AG04450 (cell line): ENCODE measurements around the gene CXCR5. TPM values are rescaled to one million over a fixed set of nuclear protein-coding genes. Genes with fewer than 3 reads are reported as not detected.
A peak's percentile ranks its signal among the peaks of the same experiment; 100 is the strongest.
"Not testable (repeated sequence)": the region's sequence is repeated elsewhere in the genome, so short reads cannot be mapped to it uniquely, and the experiment has no call there.

Source experiments
- CTCF ChIA-PET: fragments of 300-600, 350-600 bp; formaldehyde crosslinking; extraction: SDS; loops from one replicate; lab custom pipeline; 2022; ENCODE audit warnings: antibody characterized with exemption, inconsistent platforms; lab: Charles Lee
- POLR2A ChIA-PET: fragments of 350-600 bp; formaldehyde crosslinking; extraction: SDS; loops from one replicate; lab custom pipeline; 2021; ENCODE audit warnings: antibody characterized with exemption, inconsistent platforms; lab: Yijun Ruan, JAX
- DNase-seq: peaks from one replicate; pipeline ENCODE4 v3.0.0-alpha.2; 2011; ENCODE audit warnings: low read depth, low spot score
- H3K27ac ChIP-seq: one replicate; pipeline ENCODE4 v1.5.1; 2012; ENCODE audit warnings: low read depth, low read length, control low read depth
- H3K27me3 ChIP-seq: one replicate; pipeline ENCODE4 v1.6.0; 2012; ENCODE audit warnings: low read length; ENCODE audit not compliant: control insufficient read depth, insufficient read depth
- H3K4me3 ChIP-seq: 2 replicates; pipeline ENCODE4 v1.5.1; 2011; ENCODE audit warnings: mild to moderate bottlenecking, low read depth, low read length, control low read depth
- H3K9me3 ChIP-seq: 2 replicates; pipeline ENCODE4 v1.5.1; 2012; ENCODE audit warnings: low read length; ENCODE audit not compliant: control insufficient read depth, insufficient read depth
- polyA plus RNA-seq: library from polyadenylated mRNA; depleted of rRNA; stranded (reverse); fragments of >200 nt; gene quantifications from 2 replicates; pipeline ENCODE4 v1.2.3, GENCODE V29; 2011
- TF ChIP-seq, protein P1 (sequence below): IDR thresholded peaks from 2 replicates; pipeline ENCODE4 v1.5.1; 2011; ENCODE audit warnings: low read depth, low read length, control low read depth, inconsistent platforms

The CXCR5 gene
- polyA plus RNA-seq, 1 experiment: not detected

DNA sequence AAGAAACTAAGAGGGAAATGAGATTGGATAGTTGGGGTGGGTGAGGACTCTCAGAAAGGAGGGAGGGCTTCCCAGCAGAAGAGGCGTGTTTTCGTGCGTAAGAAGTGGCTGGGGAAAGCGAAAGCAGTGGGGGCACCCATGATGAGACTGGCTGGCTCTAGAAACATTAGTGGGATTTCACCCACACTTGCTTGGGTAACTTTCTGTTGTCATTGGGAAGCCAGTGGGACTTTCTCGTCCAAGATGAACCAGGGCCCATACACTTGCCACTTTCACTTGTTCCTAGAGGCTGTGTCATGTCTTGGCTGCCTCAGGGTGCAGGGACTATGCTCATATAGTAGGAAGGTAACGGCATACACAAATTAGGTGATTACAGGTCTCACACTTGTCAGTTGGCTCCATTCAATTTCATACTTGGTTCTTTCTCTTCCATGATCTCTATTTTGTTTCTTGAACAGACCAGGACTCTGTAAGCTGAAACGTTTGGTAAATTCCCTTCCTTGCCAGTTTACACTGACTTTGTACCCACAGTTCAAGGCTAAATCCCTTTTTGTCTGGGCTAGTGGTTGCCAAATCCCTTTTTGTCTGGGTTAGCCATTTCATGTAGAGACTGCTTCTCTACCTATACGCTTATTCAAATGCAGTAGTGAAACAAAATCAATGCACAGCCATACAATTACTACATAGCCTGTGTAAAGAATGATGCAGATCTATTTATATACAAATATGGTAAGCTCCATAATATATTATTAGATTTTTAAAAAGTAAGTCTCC, 42.0 kb upstream of the CXCR5 start:
- H3K27ac ChIP-seq: no peak overlapping the region
- H3K27me3 ChIP-seq: no peaks in the 10 kb centered on the region
- TF ChIP-seq, protein P1, sequence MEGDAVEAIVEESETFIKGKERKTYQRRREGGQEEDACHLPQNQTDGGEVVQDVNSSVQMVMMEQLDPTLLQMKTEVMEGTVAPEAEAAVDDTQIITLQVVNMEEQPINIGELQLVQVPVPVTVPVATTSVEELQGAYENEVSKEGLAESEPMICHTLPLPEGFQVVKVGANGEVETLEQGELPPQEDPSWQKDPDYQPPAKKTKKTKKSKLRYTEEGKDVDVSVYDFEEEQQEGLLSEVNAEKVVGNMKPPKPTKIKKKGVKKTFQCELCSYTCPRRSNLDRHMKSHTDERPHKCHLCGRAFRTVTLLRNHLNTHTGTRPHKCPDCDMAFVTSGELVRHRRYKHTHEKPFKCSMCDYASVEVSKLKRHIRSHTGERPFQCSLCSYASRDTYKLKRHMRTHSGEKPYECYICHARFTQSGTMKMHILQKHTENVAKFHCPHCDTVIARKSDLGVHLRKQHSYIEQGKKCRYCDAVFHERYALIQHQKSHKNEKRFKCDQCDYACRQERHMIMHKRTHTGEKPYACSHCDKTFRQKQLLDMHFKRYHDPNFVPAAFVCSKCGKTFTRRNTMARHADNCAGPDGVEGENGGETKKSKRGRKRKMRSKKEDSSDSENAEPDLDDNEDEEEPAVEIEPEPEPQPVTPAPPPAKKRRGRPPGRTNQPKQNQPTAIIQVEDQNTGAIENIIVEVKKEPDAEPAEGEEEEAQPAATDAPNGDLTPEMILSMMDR: no peak
- no peaks in the 10 kb centered on the region for H3K9me3 ChIP-seq
- H3K4me3 ChIP-seq: no peak overlapping the region
- ChIA-PET CTCF (no interaction called here), POLR2A (no interaction called here)
- DNase-seq: no peak

DNA sequence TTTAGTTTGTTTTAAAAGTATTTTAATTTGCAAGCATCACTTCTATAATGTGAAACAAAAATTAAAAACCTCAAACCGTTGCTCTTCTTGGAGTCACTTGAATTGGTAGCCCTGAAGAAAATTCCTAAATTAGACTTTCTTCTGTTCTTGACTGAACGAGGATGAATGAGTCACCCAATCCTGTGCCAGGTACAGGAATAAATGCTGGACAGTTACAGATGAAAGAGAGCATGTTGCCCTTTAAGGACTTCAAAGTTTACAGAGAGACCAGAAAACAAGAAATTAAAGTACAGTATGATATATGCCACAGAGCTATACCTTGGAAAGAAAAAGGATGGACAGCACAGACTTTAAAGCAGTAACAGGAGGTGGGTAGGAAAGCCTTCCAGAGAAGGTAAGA, 41.3 kb upstream of the CXCR5 start:
- H3K27me3 ChIP-seq: no peaks in the 10 kb centered on the region
- POLR2A ChIA-PET: no interaction called here
- CTCF ChIA-PET: no interaction called here
- no peak overlapping the region for H3K4me3 ChIP-seq
- TF ChIP-seq, protein P1: no peak
- DNase-seq: no peak
- H3K9me3 ChIP-seq: no peaks in the 10 kb centered on the region
- H3K27ac ChIP-seq: no peak overlapping the region

DNA sequence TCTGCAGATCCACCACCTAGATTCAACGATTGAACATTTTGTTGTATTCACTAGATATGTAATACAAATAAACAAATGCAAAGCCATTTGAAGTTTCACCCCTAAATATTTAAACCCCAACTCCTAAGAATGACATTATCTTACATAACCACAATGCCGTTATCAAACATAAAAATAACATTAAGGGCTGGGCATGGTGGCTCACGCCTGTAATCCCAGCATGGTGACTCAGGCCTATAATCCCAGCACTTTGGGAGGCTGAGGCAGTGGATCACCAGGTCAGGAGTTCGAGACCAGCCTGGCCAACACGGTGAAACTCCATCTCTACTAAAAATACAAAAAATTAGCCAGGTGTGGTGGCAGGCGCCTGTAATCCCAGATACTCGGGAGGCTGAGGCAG, 40.8 kb upstream of the CXCR5 start:
- H3K9me3 ChIP-seq, H3K27me3 ChIP-seq, H3K4me3 ChIP-seq, DNase-seq, CTCF ChIA-PET, H3K27ac ChIP-seq, POLR2A ChIA-PET: not testable (repeated sequence)

DNA sequence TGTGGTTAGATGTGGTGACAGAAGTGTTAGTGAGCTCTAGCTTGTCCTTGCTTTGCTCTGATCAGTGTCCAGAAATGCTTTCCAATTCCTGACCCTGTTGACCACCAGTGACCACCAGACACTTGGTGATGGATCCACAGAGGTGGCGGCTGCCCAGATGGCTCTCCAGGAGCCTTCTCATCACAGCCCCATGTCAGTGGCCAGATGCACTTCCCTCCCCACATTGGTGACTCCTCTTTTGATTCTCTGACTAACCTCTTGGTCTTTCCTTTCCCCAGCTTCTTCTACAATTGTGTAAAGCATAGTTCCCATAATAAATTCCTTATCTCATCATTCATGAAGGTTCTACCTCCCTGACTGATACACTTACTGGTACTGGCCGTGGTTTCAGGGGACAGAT, 40.1 kb upstream of the CXCR5 start:
- DNase-seq: no peak
- TF ChIP-seq, protein P1: no peak
- H3K27ac ChIP-seq: no peak overlapping the region
- no peak overlapping the region for H3K4me3 ChIP-seq
- no peaks in the 10 kb centered on the region for H3K9me3 ChIP-seq
- H3K27me3 ChIP-seq: no peaks in the 10 kb centered on the region
- ChIA-PET POLR2A (no interaction called here), CTCF (interaction anchor here (0.6 kb wide), 1 partner anchor 48 kb away, joined by 3 read pairs; no protein-coding TSS in a partner anchor)

DNA sequence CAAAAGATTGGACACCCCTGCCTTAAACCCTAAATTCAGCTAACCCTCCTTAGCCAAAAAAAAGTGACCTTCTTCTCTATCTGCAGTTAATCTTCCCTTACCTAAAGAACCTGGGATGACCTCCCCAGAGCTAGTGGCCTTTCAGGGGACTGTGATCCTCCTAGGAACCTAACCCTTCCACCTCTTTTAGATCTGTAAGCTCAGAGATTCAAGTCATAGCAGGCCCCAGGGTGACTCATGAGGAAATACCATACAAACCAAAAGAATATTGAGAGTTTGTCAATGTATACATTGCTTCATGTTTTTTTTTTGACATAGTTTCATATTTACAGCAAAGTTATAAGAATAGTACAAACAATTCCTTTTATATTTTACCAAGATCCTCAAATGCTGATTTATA, 38.3 kb upstream of the CXCR5 start:
- ChIA-PET CTCF (interaction anchor here (1.0 to 1.2 kb wide), 2 partner anchors 11 to 81 kb away, joined by 3 to 5 read pairs; no protein-coding TSS in a partner anchor), POLR2A (interaction anchor here (0.8 to 1.0 kb wide), 2 partner anchors 24 to 81 kb away, joined by 3 to 4 read pairs; no protein-coding TSS in a partner anchor)
- Histone ChIP-seq H3K27me3 (no peaks in the 10 kb centered on the region), H3K9me3 (no peaks in the 10 kb centered on the region), H3K4me3 (no peak overlapping the region), H3K27ac (peak overlapping the region; percentile 42)
- DNase-seq: no peak
- TF ChIP-seq, protein P1: no peak
